Glutamatergic neuron (in vitro differentiated cells): ENCODE measurements around the gene MED29. TPM values are rescaled to one million over a fixed set of nuclear protein-coding genes. Genes with fewer than 3 reads are reported as not detected.
A peak's percentile ranks its signal among the peaks of the same experiment; 100 is the strongest.

Source experiments
- DNase-seq: peaks from one replicate; pipeline ENCODE4 v3.0.0; 2022
- H3K27ac Mint-ChIP-seq: one replicate; pipeline ENCODE4 v1.8.0; 2020; ENCODE audit warnings: mild to moderate bottlenecking, mixed read lengths, inconsistent platforms; ENCODE audit not compliant: unreplicated experiment
- H3K27me3 Mint-ChIP-seq: one replicate; pipeline ENCODE4 v1.8.0; 2020; ENCODE audit warnings: mild to moderate bottlenecking, moderate library complexity, mixed read lengths, inconsistent platforms; ENCODE audit not compliant: unreplicated experiment
- H3K36me3 Mint-ChIP-seq: one replicate; pipeline ENCODE4 v1.8.0; 2020; ENCODE audit warnings: mild to moderate bottlenecking, mixed read lengths, inconsistent platforms; ENCODE audit not compliant: unreplicated experiment
- H3K4me1 Mint-ChIP-seq: one replicate; pipeline ENCODE4 v1.8.0; 2020; ENCODE audit warnings: mild to moderate bottlenecking, low read depth, mixed read lengths, inconsistent platforms; ENCODE audit not compliant: unreplicated experiment
- H3K4me3 Mint-ChIP-seq: one replicate; pipeline ENCODE4 v1.8.0; 2020; ENCODE audit warnings: mild to moderate bottlenecking, mixed read lengths, inconsistent platforms; ENCODE audit not compliant: unreplicated experiment
- H3K9me3 Mint-ChIP-seq: one replicate; pipeline ENCODE4 v1.8.0; 2020; ENCODE audit warnings: mild to moderate bottlenecking, moderate library complexity, mixed read lengths, inconsistent platforms; ENCODE audit not compliant: unreplicated experiment
- long read RNA-seq: library from polyadenylated mRNA; unstranded; transcript quantifications from one replicate; pipeline ENCODE4 v2.0.0, GENCODE V29; 2020; ENCODE audit not compliant: unreplicated experiment
- total RNA-seq: library from RNA; stranded (reverse); fragmentation: NEBNext Ultra II Directional; extraction: Animal tissue kit (Norgen Biotek cat#: 25700); gene quantifications from one replicate; pipeline ENCODE4 v1.2.1, GENCODE V29; 2021; ENCODE audit not compliant: unreplicated experiment
- TF ChIP-seq, protein P1 (sequence below): fragments of 200-600 bp; sonication (generic); IDR thresholded peaks from one replicate; pipeline ENCODE4 v1.5.0; 2021; ENCODE audit not compliant: partially characterized antibody, unreplicated experiment

MED29 gene, protein sequence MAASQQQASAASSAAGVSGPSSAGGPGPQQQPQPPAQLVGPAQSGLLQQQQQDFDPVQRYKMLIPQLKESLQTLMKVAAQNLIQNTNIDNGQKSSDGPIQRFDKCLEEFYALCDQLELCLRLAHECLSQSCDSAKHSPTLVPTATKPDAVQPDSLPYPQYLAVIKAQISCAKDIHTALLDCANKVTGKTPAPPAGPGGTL
- total RNA-seq, result 30.1 TPM
- long read RNA-seq, transcript MED29-201 (4 exons, 3,653 nt), result major isoform, 12 of 13 reads
- long read RNA-seq, partial matches to known transcripts, result 0 of 13 reads
- long read RNA-seq, other reads (novel, unspliced or antisense), result 0 of 13 reads

DNA sequence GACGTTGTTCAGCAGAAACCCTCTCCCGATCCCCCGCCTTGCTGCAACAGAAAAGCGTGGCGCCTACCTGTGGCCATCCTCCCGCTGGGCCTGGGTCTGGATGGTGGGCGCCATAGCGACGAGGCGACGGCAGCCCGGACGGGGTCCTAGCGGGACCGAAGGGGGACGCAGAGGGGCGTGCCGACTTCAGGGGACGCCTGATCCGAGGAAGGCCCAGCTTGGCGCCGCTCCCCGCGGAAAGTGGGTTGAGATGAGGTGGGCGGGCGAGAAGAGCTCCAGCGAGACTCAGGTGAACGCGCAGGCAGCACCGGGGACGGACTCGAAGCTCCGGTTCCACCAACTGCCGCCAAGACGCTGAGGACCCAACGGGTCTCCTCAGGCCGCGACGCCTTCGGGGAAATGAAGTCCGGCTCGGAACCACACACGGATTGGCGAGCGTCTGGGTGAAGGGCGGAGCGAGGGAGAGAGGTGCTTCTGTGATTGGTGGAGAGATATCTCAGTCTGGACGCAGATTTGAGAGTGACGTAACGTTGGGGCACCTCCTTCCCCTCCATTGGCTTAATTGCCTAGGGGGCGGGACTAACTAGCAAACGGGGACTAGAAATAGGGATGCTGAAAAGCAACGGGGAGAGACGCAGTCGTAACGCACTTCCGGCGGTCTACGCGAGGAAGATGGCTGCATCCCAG is at the start of gene MED29, which contains the start of gene PAF1:
Gene MED29, plus strand, starts transcription at position 628 of the 687 bp plus-strand sequence. Its CDS starts 45 bp downstream, at position 673.
Gene PAF1, minus strand, starts transcription at position 356 of the 687 bp plus-strand sequence. Its CDS starts 242 bp downstream, at position 114.
- TF ChIP-seq, protein P1, sequence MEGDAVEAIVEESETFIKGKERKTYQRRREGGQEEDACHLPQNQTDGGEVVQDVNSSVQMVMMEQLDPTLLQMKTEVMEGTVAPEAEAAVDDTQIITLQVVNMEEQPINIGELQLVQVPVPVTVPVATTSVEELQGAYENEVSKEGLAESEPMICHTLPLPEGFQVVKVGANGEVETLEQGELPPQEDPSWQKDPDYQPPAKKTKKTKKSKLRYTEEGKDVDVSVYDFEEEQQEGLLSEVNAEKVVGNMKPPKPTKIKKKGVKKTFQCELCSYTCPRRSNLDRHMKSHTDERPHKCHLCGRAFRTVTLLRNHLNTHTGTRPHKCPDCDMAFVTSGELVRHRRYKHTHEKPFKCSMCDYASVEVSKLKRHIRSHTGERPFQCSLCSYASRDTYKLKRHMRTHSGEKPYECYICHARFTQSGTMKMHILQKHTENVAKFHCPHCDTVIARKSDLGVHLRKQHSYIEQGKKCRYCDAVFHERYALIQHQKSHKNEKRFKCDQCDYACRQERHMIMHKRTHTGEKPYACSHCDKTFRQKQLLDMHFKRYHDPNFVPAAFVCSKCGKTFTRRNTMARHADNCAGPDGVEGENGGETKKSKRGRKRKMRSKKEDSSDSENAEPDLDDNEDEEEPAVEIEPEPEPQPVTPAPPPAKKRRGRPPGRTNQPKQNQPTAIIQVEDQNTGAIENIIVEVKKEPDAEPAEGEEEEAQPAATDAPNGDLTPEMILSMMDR, result no peak
- peak; percentile 92 for DNase-seq
- H3K27me3 Mint-ChIP-seq, result peaks cover 5% of the 10 kb centered on the region
- H3K4me3 Mint-ChIP-seq, result peak within 1 kb of the TSS; percentile 100
- peak within 1 kb of the TSS; percentile 86 for H3K27ac Mint-ChIP-seq
- no peaks in the 10 kb centered on the region for H3K36me3 Mint-ChIP-seq
- H3K9me3 Mint-ChIP-seq, result peaks cover 9% of the 10 kb centered on the region
- H3K4me1 Mint-ChIP-seq, result peaks cover 5% of the 10 kb centered on the region

DNA sequence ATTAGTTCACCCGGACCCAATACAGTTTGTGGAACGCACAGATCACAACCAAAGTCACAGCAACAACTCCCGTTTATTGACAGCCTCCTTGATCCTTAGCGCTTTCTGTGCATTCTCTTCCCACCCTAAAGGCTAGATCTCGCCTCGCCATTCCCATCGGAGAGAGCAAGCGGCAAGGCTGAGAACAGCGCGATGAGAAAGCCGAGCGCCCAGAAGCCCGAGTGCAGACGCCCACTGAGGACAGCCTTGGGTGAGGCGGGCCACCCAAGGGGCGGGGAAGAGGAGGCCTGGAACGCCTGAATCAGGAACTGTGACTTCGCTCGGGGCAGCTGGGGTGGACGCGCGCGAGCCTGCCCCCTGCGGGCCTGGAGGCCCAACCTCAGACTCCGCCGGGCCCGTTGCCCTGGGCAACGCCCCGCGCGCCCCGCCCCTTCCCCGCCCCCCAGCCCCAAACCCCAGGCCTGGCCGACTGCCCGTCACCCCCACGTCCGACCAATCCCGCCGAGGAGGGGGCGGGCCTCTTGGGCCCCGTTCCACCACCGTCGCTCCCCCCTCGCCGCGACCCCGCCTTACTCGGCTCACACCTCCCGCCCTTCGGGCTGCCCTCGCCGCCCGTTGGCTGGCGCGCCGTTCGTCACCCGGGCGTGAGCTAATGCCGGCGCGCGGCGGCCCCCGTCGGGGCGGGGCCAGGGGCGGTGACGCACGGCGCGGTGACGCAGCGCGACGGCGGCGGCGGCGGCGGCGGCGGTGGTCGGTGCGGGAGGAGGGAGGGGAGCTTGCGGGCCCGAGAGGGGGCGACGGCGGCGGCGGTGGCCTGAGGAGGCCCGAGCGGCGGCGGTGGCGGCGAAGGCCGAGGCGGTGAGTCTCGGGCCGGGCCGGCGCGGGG is 49.2 kb upstream of the MED29 start, which contains the start of gene SAMD4B:
Gene SAMD4B, plus strand, starts transcription at position 703 of the 886 bp plus-strand sequence. CDS start 14,473 bp downstream, outside the sequence.
- Mint-ChIP-seq H3K27me3 (peaks cover 9% of the 10 kb centered on the region), H3K4me1 (peaks cover 11% of the 10 kb centered on the region), H3K36me3 (peaks cover 5% of the 10 kb centered on the region), H3K27ac (peak within 1 kb of the TSS; percentile 77), H3K9me3 (peaks cover 4% of the 10 kb centered on the region), H3K4me3 (peak within 1 kb of the TSS; percentile 92)
- DNase-seq, result peak; percentile 99
- TF ChIP-seq, protein P1, result peak; percentile 65

DNA sequence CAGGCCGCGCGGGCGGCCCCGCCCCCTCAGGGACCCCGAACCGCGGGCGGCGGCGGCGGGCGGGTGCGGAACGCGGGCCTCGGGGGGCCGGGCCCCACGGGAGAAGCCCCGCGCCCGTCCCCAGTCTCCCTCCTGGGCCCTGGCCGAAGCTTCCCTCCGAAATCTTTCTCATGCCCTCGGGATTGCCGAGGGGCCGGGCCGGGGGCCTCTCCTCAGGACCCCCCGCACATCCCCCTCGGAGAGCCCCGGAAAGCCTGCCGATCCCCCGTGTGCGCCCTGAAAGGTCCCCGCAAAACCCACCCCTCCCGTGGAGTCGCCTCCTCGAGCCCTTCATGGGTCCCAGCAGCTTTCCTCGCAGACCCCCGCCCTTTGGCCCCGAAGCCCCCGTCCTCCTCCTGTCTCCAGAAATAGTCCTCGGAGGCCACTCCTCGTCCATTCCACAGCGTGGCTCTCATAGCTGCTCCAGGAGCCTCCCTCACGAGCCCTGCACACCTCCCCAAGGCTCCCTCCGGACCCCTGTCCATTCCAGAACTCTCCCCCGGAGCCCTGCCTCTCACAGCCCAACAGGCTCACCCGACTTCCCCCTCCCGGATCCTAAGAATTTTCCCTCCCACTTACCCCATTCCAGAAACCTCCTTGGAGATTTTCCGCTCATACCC is 48.4 kb upstream of the MED29 start:
- Mint-ChIP-seq H3K9me3 (peaks cover 4% of the 10 kb centered on the region), H3K36me3 (peaks cover 5% of the 10 kb centered on the region), H3K27me3 (peaks cover 9% of the 10 kb centered on the region), H3K27ac (no peak overlapping the region), H3K4me3 (peak overlapping the region; percentile 83), H3K4me1 (peaks cover 16% of the 10 kb centered on the region)
- peak; percentile 30 for DNase-seq
- TF ChIP-seq, protein P1, result no peak

DNA sequence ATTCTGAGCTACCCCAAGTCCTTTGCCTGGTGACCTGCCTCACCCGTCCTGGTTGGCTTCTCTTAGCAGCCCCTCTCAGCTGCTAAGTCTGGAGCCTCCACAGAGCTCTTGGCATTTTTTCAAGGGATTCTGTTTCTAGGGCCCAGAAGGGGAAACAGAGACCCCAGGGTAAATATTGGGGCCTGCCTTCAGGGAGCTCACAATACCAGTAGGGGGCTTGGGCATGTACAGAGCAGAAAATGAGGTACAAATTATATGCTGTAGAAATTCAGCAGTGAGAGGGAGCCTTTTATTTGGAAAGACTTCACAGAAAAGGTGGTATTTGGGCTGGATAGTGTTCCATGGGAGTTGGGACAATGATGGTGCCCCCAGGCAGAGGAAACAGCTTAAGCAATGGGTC is 45.2 kb upstream of the MED29 start:
- no peak for DNase-seq
- Mint-ChIP-seq H3K27me3 (peaks cover 9% of the 10 kb centered on the region), H3K27ac (no peak overlapping the region), H3K4me1 (peaks cover 25% of the 10 kb centered on the region), H3K36me3 (peaks cover 5% of the 10 kb centered on the region), H3K4me3 (no peak overlapping the region), H3K9me3 (peaks cover 2% of the 10 kb centered on the region)
- TF ChIP-seq, protein P1, result no peak
